ENCODE results near the gene ITGB2.

DNA sequence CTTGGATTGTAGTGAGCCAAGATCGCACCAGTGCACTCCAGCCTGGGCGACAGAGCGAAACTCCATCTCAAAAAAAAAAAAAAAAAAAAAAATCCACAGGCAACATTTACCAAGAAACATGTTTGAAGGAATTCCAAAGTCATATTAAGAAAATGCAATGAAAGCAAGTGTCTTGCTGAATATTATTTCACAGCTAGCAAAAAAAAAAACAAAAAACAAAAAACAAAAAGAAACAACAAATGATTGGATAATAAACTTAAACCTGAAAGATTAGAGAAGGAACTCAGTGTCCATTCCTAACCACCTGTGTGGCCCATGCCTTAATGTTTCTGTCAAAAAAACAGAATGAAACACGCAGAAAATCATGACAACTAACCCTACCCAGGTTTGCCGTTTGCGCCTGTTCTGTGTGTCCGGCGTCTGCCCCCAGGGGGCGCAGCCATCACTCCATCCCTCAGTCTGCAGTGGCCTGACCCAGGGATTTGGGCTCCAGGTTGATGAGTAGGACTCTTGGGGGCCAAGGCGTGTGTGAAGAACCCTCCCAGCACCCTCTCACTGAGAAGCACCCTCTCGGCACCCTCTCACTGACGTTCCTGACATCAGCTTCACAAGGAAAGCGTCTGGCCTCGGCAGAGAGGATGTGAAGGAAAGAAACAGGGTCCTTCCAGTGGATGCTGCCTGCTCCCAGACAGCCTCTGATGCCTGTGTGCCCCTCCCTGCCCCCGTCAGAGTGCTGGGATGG is 28.0 kb downstream of the ITGB2 start:
- TF ChIP-seq, protein P1, sequence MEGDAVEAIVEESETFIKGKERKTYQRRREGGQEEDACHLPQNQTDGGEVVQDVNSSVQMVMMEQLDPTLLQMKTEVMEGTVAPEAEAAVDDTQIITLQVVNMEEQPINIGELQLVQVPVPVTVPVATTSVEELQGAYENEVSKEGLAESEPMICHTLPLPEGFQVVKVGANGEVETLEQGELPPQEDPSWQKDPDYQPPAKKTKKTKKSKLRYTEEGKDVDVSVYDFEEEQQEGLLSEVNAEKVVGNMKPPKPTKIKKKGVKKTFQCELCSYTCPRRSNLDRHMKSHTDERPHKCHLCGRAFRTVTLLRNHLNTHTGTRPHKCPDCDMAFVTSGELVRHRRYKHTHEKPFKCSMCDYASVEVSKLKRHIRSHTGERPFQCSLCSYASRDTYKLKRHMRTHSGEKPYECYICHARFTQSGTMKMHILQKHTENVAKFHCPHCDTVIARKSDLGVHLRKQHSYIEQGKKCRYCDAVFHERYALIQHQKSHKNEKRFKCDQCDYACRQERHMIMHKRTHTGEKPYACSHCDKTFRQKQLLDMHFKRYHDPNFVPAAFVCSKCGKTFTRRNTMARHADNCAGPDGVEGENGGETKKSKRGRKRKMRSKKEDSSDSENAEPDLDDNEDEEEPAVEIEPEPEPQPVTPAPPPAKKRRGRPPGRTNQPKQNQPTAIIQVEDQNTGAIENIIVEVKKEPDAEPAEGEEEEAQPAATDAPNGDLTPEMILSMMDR (IDR thresholded peaks at IDR 0.05) = peak; percentile 41 to 66 (median 56)
- TF ChIP-seq POLR2A (IDR thresholded peaks at IDR 0.05) = no peak
